Smooth muscle cell (in vitro differentiated cells): ENCODE measurements around the gene UBASH3B. TPM values are rescaled to one million over a fixed set of nuclear protein-coding genes. Genes with fewer than 3 reads are reported as not detected.
A peak's percentile ranks its signal among the peaks of the same experiment; 100 is the strongest.

Source experiments
- DNase-seq: peaks from one replicate; lab custom pipeline; 2025; ENCODE audit not compliant: unreplicated experiment; lab: John Stamatoyannopoulos, UW
- H2AFZ ChIP-seq: fragments of 200-600 bp; sonication (generic); 2 replicates; pipeline ENCODE4 v1.6.0; 2016; ENCODE audit warnings: antibody characterized with exemption, low read depth, mild to moderate bottlenecking
- H3F3A ChIP-seq: fragments of 200-600 bp; sonication (generic); 2 replicates; pipeline ENCODE4 v1.6.0; 2017; ENCODE audit warnings: antibody characterized with exemption, low read depth
- H3K27ac ChIP-seq: fragments of 200-600 bp; sonication (generic); 2 replicates; pipeline ENCODE4 v1.5.1; 2016; ENCODE audit warnings: low read depth, mild to moderate bottlenecking
- H3K27me3 ChIP-seq: fragments of 200-600 bp; sonication (generic); 2 replicates; pipeline ENCODE4 v1.6.1; 2016; ENCODE audit warnings: low read depth, mild to moderate bottlenecking
- H3K36me3 ChIP-seq: fragments of 200-600 bp; sonication (generic); 2 replicates; pipeline ENCODE4 v1.5.1; 2016; ENCODE audit warnings: low read depth
- H3K4me1 ChIP-seq: fragments of 200-600 bp; sonication (generic); 2 replicates; pipeline ENCODE4 v1.5.1; 2016; ENCODE audit warnings: low read depth
- H3K4me2 ChIP-seq: fragments of 200-600 bp; sonication (generic); 2 replicates; pipeline ENCODE4 v1.6.0; 2016; ENCODE audit warnings: mild to moderate bottlenecking
- H3K4me3 ChIP-seq: fragments of 200-600 bp; sonication (generic); 2 replicates; pipeline ENCODE4 v1.5.1; 2016; ENCODE audit warnings: mild to moderate bottlenecking
- H3K79me2 ChIP-seq: fragments of 200-600 bp; sonication (generic); 2 replicates; pipeline ENCODE4 v1.6.0; 2016; ENCODE audit warnings: low read depth, mild to moderate bottlenecking
- H3K9ac ChIP-seq: fragments of 200-600 bp; sonication (generic); 2 replicates; pipeline ENCODE4 v1.6.0; 2016; ENCODE audit warnings: low read depth
- H3K9me3 ChIP-seq: fragments of 200-600 bp; sonication (generic); replicated peaks from 2 replicates; pipeline ENCODE4 v1.5.1; 2016; ENCODE audit warnings: low read depth
- H4K20me1 ChIP-seq: fragments of 200-600 bp; sonication (generic); 2 replicates; pipeline ENCODE4 v1.6.0; 2016; ENCODE audit warnings: low read depth
- WGBS: methylation state at CpG from one replicate; pipeline ENCODE4 v1.1.7; 2016; ENCODE audit warnings: low lambda C conversion rate; 5-methylcytosine and 5-hydroxymethylcytosine counted together
- polyA plus RNA-seq: library from polyadenylated mRNA; unstranded; fragments of >200 nt; fragmentation: Nextera tagmentation; extraction: Ambion mirVana; gene quantifications from 2 replicates; pipeline ENCODE4 v1.2.1, GENCODE V29; 2016
- total RNA-seq: library from RNA; depleted of rRNA; stranded (reverse); fragments of >200 nt; gene quantifications from 2 replicates; pipeline ENCODE4 v1.2.3, GENCODE V29; 2014
- TF ChIP-seq, protein P1 (sequence below): fragments of 200-600 bp; sonication (generic); IDR thresholded peaks from 2 replicates; pipeline ENCODE4 v1.5.1; 2017; ENCODE audit warnings: borderline replicate concordance, mild to moderate bottlenecking, antibody characterized with exemption; ENCODE audit not compliant: insufficient read depth, poor library complexity, severe bottlenecking

UBASH3B gene
- total and polyA plus RNA-seq, 2 experiments from 2014 or later = 15.8 to 30.5 TPM

DNA sequence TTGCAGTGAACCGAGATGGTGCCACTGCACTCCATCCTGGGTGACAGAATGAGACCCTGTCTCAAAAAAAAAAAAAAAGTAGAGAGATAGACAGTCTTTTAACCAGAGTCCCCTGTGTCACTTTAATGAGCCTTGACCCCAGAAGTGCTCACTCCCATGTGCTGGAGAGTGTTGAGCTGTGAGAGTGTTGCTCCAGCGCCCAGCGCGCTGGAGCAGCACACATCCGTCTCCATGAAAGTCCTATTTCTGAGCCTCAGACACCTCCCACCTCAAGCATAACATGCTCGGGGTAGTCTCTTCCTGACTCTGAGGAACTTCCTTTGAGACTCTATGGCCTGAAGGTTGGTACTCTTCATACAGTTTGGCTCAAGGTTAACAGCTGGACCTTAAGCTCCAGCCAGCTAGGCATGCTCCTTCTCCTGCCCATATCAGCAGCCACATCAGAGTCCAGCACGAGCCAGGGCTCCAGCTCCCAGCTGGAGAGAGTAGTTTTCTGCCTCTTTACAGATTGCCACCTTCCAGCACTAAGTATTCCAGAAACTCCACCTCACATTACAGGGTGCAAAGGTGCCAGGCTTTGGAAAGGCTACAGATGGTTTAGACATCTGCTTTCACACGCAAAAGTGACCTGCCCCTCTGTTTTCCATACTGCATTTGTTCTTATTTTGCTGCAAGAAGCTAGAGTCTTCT, 29.4 kb upstream of the UBASH3B start:
- Histone ChIP-seq H3K9ac (no peak overlapping the region), H3K27ac (no peak overlapping the region), H3K79me2 (no peaks in the 10 kb centered on the region), H3K4me1 (no peaks in the 10 kb centered on the region), H3K36me3 (no peaks in the 10 kb centered on the region), H3K27me3 (no peaks in the 10 kb centered on the region), H3K9me3 (no peaks in the 10 kb centered on the region), H3K4me3 (no peak overlapping the region), H4K20me1 (no peaks in the 10 kb centered on the region), H3F3A (no peaks in the 10 kb centered on the region), H3K4me2 (no peak overlapping the region), H2AFZ (no peak overlapping the region)
- DNase-seq = no peak
- WGBS = 87% methylated on average over 8 of the region's 8 CpGs
- TF ChIP-seq, protein P1, sequence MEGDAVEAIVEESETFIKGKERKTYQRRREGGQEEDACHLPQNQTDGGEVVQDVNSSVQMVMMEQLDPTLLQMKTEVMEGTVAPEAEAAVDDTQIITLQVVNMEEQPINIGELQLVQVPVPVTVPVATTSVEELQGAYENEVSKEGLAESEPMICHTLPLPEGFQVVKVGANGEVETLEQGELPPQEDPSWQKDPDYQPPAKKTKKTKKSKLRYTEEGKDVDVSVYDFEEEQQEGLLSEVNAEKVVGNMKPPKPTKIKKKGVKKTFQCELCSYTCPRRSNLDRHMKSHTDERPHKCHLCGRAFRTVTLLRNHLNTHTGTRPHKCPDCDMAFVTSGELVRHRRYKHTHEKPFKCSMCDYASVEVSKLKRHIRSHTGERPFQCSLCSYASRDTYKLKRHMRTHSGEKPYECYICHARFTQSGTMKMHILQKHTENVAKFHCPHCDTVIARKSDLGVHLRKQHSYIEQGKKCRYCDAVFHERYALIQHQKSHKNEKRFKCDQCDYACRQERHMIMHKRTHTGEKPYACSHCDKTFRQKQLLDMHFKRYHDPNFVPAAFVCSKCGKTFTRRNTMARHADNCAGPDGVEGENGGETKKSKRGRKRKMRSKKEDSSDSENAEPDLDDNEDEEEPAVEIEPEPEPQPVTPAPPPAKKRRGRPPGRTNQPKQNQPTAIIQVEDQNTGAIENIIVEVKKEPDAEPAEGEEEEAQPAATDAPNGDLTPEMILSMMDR = no peak

DNA sequence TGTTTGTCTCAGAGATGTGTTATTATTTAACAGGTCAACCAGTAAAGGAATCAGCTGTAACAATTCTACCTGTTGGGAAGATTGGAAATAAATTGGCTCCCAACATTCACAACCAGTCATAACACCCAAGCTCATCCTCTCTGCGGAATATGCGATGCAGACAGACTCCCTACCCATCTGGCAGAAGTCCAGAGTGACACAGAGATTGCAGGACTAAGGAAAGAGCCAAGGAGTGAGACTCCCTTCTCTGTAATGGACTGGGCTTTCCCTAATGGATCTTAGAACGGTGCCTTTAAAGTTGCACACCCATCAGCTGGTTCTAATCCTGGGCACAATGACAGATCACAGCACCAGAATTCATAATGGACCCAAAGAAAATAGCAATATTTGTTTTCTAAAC, 27.8 kb upstream of the UBASH3B start:
- WGBS = 80% methylated on average over 3 of the region's 3 CpGs
- TF ChIP-seq, protein P1 = no peak
- no peak for DNase-seq
- Histone ChIP-seq H3K79me2 (no peaks in the 10 kb centered on the region), H3K4me2 (no peak overlapping the region), H3K9ac (no peak overlapping the region), H3K27ac (no peak overlapping the region), H3K4me1 (no peaks in the 10 kb centered on the region), H3K36me3 (no peaks in the 10 kb centered on the region), H4K20me1 (no peaks in the 10 kb centered on the region), H3K27me3 (no peaks in the 10 kb centered on the region), H3K4me3 (no peak overlapping the region), H3K9me3 (no peaks in the 10 kb centered on the region), H2AFZ (no peak overlapping the region), H3F3A (no peaks in the 10 kb centered on the region)

DNA sequence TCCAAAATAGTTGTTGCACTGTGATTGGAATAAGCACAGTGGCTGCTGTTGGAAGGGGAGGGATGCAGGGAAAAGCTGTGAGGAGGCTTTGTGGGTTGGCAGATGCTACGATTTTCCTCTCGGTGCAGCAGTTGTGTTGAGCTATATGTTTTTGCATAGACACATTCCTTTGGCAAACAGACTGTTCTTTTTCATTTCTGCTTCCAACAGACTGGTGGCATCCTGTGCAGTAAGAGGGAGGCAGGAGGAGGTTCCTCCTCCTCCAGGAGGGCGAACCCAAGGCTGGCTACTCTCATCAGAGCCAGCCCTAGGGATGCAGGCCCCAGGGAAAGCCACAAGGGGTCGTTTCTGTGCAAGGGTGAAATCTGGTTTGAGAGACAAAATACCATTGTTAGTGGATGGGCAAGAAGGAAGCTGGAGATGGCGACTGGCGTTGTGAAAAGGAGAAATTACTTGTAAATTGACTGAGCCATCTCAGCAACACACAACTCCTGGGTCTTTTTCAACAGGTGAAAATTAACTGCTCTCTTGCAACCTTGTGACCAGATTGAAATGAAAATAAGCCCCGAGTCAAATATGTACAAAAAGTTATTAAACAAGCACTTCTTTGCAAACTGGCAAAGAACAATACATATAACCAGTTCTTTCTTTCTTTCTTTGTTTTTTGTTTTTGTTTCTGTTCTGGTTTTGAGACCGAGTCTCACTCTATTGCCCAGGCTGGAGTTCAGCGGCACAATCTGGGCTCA, 26.5 kb upstream of the UBASH3B start:
- Histone ChIP-seq H3K27me3 (no peaks in the 10 kb centered on the region), H3K4me3 (no peak overlapping the region), H3K79me2 (no peaks in the 10 kb centered on the region), H4K20me1 (no peaks in the 10 kb centered on the region), H3K9me3 (no peaks in the 10 kb centered on the region), H3K27ac (no peak overlapping the region), H3F3A (no peaks in the 10 kb centered on the region), H2AFZ (no peak overlapping the region), H3K36me3 (no peaks in the 10 kb centered on the region), H3K9ac (no peak overlapping the region), H3K4me2 (no peak overlapping the region), H3K4me1 (no peaks in the 10 kb centered on the region)
- DNase-seq = peak; percentile 9
- WGBS = 54% methylated on average over 9 of the region's 9 CpGs
- TF ChIP-seq, protein P1 = peak; percentile 76
